Karpas-422 (cell line): Measurements from ENCODE around the gene MYO5C. TPM values are rescaled to one million over a fixed set of nuclear protein-coding genes. Genes with fewer than 3 reads are reported as not detected.

Experiments used
- DNase-seq: peaks from one replicate; pipeline ENCODE4 v3.0.0-alpha.2; 2015
- H2AFZ ChIP-seq: fragments of 200-600 bp; sonication (generic); 2 replicates; pipeline ENCODE4 v1.6.1; 2014; ENCODE audit warnings: antibody characterized with exemption, low read length, mixed read lengths
- H3K27ac ChIP-seq: fragments of 200-600 bp; sonication (generic); 2 replicates; pipeline ENCODE4 v1.5.1; 2014; ENCODE audit warnings: mild to moderate bottlenecking, low read length, moderate library complexity
- H3K27me3 ChIP-seq: fragments of 200-600 bp; sonication (generic); 2 replicates; pipeline ENCODE4 v1.6.1; 2014; ENCODE audit warnings: low read length, mixed read lengths
- H3K36me3 ChIP-seq: fragments of 200-600 bp; sonication (generic); 2 replicates; pipeline ENCODE4 v1.6.1; 2014; ENCODE audit warnings: low read length, mixed read lengths; ENCODE audit not compliant: insufficient read depth
- H3K4me1 ChIP-seq: fragments of 200-600 bp; sonication (generic); 2 replicates; pipeline ENCODE4 v1.6.1; 2014; ENCODE audit warnings: mild to moderate bottlenecking, low read length, mixed read lengths
- H3K4me2 ChIP-seq: fragments of 200-600 bp; sonication (generic); 2 replicates; pipeline ENCODE4 v1.6.1; 2014; ENCODE audit warnings: low read length, low read depth, mild to moderate bottlenecking; ENCODE audit not compliant: poor library complexity, severe bottlenecking
- H3K4me3 ChIP-seq: fragments of 200-600 bp; sonication (generic); 2 replicates; pipeline ENCODE4 v1.5.1; 2014; ENCODE audit warnings: mild to moderate bottlenecking, antibody characterized with exemption, low read length, mixed read lengths
- H3K79me2 ChIP-seq: fragments of 200-600 bp; sonication (generic); 2 replicates; pipeline ENCODE4 v1.6.1; 2014; ENCODE audit warnings: mild to moderate bottlenecking, low read length, mixed read lengths
- H3K9ac ChIP-seq: fragments of 200-600 bp; sonication (generic); 2 replicates; pipeline ENCODE4 v1.6.0; 2014; ENCODE audit warnings: low read length
- H3K9me2 ChIP-seq: fragments of 200-600 bp; sonication (generic), shearing (Covaris generic); replicated peaks from 2 replicates; pipeline ENCODE4 v1.6.0; 2014; ENCODE audit warnings: mild to moderate bottlenecking, low read length, moderate library complexity; ENCODE audit not compliant: insufficient read depth
- H3K9me3 ChIP-seq: fragments of 300-700, 200-600 bp; sonication (generic); 2 replicates; pipeline ENCODE4 v1.6.1; 2014; ENCODE audit warnings: low read length, mixed read lengths
- H4K20me1 ChIP-seq: fragments of 200-600 bp; sonication (generic); 2 replicates; pipeline ENCODE4 v1.6.1; 2014; ENCODE audit warnings: mild to moderate bottlenecking, antibody characterized with exemption, low read length, low read depth; ENCODE audit not compliant: insufficient read depth
- total RNA-seq: library from RNA; depleted of rRNA; stranded (reverse); fragments of >200 nt; shearing (Covaris generic); gene quantifications from 2 replicates; pipeline ENCODE4 v1.2.3, GENCODE V29; 2014; ENCODE audit warnings: low replicate concordance

MYO5C gene
- total RNA-seq, 1 experiment from 2014 or later: 0.22 TPM

GRCh38 chr15:52230073-52230472 is 65.5 kb downstream of the MYO5C start:
- Histone ChIP-seq H3K9me2 (no peaks in the 10 kb centered on the region), H3K27ac (no peak overlapping the region), H3K27me3 (no peaks in the 10 kb centered on the region), H3K9ac (no peak overlapping the region), H3K36me3 (no peaks in the 10 kb centered on the region), H3K4me3 (no peak overlapping the region), H2AFZ (no peak overlapping the region), H3K79me2 (no peaks in the 10 kb centered on the region), H3K4me1 (peaks cover 46% of the 10 kb centered on the region), H4K20me1 (no peaks in the 10 kb centered on the region), H3K9me3 (no peaks in the 10 kb centered on the region), H3K4me2 (no peak overlapping the region)
- DNase-seq: no peak

GRCh38 chr15:52228921-52229320 is 66.7 kb downstream of the MYO5C start:
- Histone ChIP-seq H3K36me3 (no peaks in the 10 kb centered on the region), H3K4me2 (peak overlapping the region; percentile 30), H3K9ac (no peak overlapping the region), H4K20me1 (no peaks in the 10 kb centered on the region), H3K4me1 (peaks cover 34% of the 10 kb centered on the region), H3K27me3 (no peaks in the 10 kb centered on the region), H3K9me2 (no peaks in the 10 kb centered on the region), H3K79me2 (no peaks in the 10 kb centered on the region), H3K9me3 (no peaks in the 10 kb centered on the region), H2AFZ (no peak overlapping the region), H3K4me3 (no peak overlapping the region), H3K27ac (no peak overlapping the region)
- DNase-seq: peak; percentile 80

- no peak overlapping the region for H3K9ac ChIP-seq
- no peaks in the 10 kb centered on the region for H3K9me2 ChIP-seq
- H3K79me2 ChIP-seq: no peaks in the 10 kb centered on the region
- DNase-seq: peak; percentile 92
- no peak overlapping the region for H3K4me3 ChIP-seq
- no peaks in the 10 kb centered on the region for H3K36me3 ChIP-seq
- H3K4me1 ChIP-seq: peaks cover 21% of the 10 kb centered on the region
- no peaks in the 10 kb centered on the region for H4K20me1 ChIP-seq
- no peak overlapping the region for H2AFZ ChIP-seq
- H3K27me3 ChIP-seq: no peaks in the 10 kb centered on the region
- H3K9me3 ChIP-seq: no peaks in the 10 kb centered on the region
- H3K4me2 ChIP-seq: no peak overlapping the region
- H3K27ac ChIP-seq: no peak overlapping the region
Measured at GRCh38 chr15:52227456-52227855, 68.1 kb downstream of the MYO5C start.

- DNase-seq: no peak
- Histone ChIP-seq H2AFZ (no peak overlapping the region), H4K20me1 (no peaks in the 10 kb centered on the region), H3K9me2 (no peaks in the 10 kb centered on the region), H3K79me2 (no peaks in the 10 kb centered on the region), H3K4me2 (no peak overlapping the region), H3K4me1 (peaks cover 23% of the 10 kb centered on the region), H3K9me3 (no peaks in the 10 kb centered on the region), H3K27me3 (no peaks in the 10 kb centered on the region), H3K27ac (no peak overlapping the region), H3K4me3 (no peak overlapping the region), H3K9ac (no peak overlapping the region), H3K36me3 (no peaks in the 10 kb centered on the region)
Measured at GRCh38 chr15:52225230-52225629, 70.4 kb downstream of the MYO5C start.

- H4K20me1 ChIP-seq: no peaks in the 10 kb centered on the region
- H3K4me3 ChIP-seq: no peak overlapping the region
- no peaks in the 10 kb centered on the region for H3K27me3 ChIP-seq
- H3K79me2 ChIP-seq: no peaks in the 10 kb centered on the region
- H3K4me1 ChIP-seq: peaks cover 19% of the 10 kb centered on the region
- no peak overlapping the region for H3K27ac ChIP-seq
- no peaks in the 10 kb centered on the region for H3K36me3 ChIP-seq
- H2AFZ ChIP-seq: no peak overlapping the region
- no peaks in the 10 kb centered on the region for H3K9me3 ChIP-seq
- no peaks in the 10 kb centered on the region for H3K9me2 ChIP-seq
- no peak overlapping the region for H3K9ac ChIP-seq
- no peak for DNase-seq
- no peak overlapping the region for H3K4me2 ChIP-seq
Measured at GRCh38 chr15:52224211-52224610, 71.4 kb downstream of the MYO5C start.

GRCh38 chr15:52221730-52222129 is 73.9 kb downstream of the MYO5C start:
- H3K4me2 ChIP-seq: peak overlapping the region; percentile 20
- no peaks in the 10 kb centered on the region for H3K9me3 ChIP-seq
- H3K9ac ChIP-seq: peak overlapping the region; percentile 19; the same call in 1 of the 2 replicates
- no peaks in the 10 kb centered on the region for H3K79me2 ChIP-seq
- H4K20me1 ChIP-seq: no peaks in the 10 kb centered on the region
- no peak for DNase-seq
- no peak overlapping the region for H3K4me3 ChIP-seq
- H2AFZ ChIP-seq: peak overlapping the region; percentile 43; the same call in 1 of the 2 replicates
- H3K9me2 ChIP-seq: no peaks in the 10 kb centered on the region
- H3K4me1 ChIP-seq: peaks cover 15% of the 10 kb centered on the region
- no peaks in the 10 kb centered on the region for H3K36me3 ChIP-seq
- no peak overlapping the region for H3K27ac ChIP-seq
- no peaks in the 10 kb centered on the region for H3K27me3 ChIP-seq

- Histone ChIP-seq H3K9ac (peak overlapping the region; percentile 19; the same call in 1 of the 2 replicates), H3K9me3 (no peaks in the 10 kb centered on the region), H4K20me1 (no peaks in the 10 kb centered on the region), H3K9me2 (no peaks in the 10 kb centered on the region), H3K4me2 (peak overlapping the region; percentile 20), H3K4me3 (no peak overlapping the region), H3K36me3 (no peaks in the 10 kb centered on the region), H3K27ac (no peak overlapping the region), H3K4me1 (peaks cover 15% of the 10 kb centered on the region), H3K79me2 (no peaks in the 10 kb centered on the region), H2AFZ (peak overlapping the region; percentile 43; the same call in 1 of the 2 replicates), H3K27me3 (no peaks in the 10 kb centered on the region)
- DNase-seq: no peak
Measured at GRCh38 chr15:52220937-52221660, 74.5 kb downstream of the MYO5C start.

GRCh38 chr15:52220251-52220650 is 75.4 kb downstream of the MYO5C start:
- no peak for DNase-seq
- Histone ChIP-seq H4K20me1 (no peaks in the 10 kb centered on the region), H3K27ac (no peak overlapping the region), H2AFZ (no peak overlapping the region), H3K9me3 (no peaks in the 10 kb centered on the region), H3K79me2 (no peaks in the 10 kb centered on the region), H3K9me2 (no peaks in the 10 kb centered on the region), H3K9ac (no peak overlapping the region), H3K4me1 (peaks cover 15% of the 10 kb centered on the region), H3K27me3 (no peaks in the 10 kb centered on the region), H3K4me3 (no peak overlapping the region), H3K4me2 (no peak overlapping the region), H3K36me3 (no peaks in the 10 kb centered on the region)
